Measurements from ENCODE around the gene HYI.
"Not testable (repeated sequence)": the region's sequence is repeated elsewhere in the genome, so short reads cannot be mapped to it uniquely, and the experiment has no call there.

Gene HYI

DNA sequence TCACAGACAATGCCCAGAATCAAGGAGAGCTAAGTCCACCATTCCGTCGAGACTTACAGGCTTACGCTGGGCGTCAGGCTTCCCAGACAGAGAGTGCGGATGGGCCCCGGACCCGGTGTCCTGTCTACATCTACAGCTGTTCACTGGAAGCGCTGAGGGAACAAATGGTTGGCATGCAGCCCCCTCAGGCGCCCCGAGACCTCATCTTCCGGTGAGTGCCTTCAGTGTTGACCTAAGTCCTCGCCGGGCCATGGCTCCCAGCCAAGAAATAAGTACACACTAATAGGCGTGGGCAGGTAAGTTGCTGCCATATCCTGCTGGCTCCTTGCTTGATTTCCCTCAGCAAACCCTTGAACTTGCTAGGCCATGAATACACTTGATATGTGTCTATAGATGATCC, 26.2 kb downstream of the HYI start:
- no peak for DNase-seq (ENCODE audit: low spot score)

DNA sequence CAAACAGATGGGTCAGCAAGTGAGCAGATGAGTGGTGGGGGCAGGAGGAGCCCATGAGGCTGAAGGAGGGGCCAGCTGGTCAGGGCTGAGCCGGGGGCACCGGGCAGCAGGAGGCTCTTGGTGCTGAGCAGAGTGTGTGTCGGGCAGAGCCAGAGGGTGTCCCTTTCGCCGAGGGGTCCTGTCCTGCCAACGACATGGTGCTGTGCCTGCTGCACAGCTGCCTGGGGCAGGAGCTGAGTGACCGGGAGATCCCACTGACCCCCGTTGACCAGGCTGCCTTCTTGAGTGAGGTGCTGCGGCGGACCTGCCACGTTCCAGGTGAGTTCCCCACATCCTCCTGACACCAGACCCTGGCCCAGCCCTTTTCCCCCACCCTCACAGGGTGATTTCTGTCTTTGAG, 27.5 kb downstream of the HYI start:
- no peak for DNase-seq (ENCODE audit: low spot score)

GRCh38 chr1:43425045-43425444, 28.7 kb downstream of the HYI start:
- no peak for DNase-seq (ENCODE audit: low spot score)

DNA sequence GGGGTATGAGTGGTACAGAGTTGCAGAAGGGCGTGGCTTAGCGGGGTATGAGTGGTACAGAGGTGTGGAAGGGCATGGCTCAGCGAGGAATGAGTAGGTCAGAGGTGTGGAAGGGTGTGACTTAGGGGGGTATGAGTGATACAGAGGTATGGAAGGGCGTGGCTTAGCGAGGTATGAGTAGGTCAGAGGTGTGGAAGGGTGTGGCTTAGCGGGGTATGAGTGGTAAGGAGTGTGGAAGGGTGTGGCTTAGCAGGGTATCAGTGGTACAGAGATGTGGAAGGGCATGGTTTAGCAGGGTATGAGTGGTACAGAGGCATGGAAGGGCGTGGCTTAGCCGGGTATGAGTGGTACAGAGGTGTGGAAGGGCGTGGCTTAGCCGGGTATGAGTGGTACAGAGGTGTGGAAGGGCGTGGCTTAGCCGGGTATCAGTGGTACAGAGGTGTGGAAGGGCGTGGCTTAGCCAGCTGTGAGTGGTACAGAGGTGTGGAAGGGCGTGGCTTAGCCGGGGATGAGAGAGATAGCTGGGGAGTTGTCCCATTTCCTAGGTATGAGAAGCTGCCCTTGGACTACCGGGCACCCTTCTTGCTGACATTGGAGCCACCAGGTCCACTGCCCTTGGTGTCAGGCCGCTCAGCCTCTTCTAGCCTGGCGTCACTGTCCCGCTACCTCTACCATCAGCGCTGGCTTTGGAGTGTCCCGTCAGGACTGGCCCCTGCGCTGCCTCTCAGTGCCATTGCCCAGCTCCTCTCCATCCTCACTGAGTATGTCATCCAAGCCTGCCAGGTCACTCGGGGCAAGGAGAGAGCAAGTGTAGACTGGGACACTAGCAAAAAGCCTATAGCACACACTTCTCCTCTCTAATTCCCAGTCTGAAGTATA, 29.8 kb downstream of the HYI start:
- DNase-seq (ENCODE audit: low spot score): no peak

- DNase-seq (ENCODE audit: low spot score): no peak
Measured at GRCh38 chr1:43422995-43423671, 30.6 kb downstream of the HYI start.

DNA sequence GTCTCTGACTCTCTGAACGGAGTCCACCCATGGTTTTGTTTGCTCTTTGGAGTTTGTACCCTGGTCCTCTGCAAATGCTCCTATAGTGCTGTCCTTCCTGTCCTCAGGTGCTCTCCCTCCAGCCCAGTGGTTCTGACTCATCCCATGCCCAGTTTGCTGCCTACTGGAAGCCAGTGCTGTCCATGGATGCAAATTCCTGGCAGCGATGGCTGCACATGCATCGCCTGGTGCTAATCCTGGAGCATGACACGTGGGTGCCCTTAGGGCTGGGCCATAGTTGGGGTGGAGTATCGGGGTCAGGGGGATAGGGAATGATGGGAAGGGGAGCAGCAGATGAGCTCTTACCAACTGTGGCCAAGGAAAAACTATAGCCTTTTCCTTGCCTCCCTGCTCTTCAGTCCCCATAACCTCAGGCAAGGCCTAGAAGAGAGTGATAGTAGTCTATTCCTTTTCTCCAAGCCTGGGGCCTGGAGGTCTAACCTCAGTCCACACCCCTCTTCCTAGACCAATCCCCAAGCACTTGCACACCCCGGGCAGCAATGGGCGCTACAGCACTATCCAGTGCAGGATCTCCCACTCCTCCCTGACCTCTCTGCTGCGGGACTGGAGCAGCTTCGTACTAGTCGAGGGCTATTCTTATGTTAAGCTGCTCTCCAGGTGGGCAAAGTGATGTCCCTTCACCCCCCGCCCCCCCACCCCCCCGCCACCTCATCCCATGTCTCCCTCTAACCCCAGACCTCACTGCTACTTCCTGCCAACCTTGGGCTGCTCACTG, 31.6 kb downstream of the HYI start:
- DNase-seq (ENCODE audit: low spot score): no peak

DNA sequence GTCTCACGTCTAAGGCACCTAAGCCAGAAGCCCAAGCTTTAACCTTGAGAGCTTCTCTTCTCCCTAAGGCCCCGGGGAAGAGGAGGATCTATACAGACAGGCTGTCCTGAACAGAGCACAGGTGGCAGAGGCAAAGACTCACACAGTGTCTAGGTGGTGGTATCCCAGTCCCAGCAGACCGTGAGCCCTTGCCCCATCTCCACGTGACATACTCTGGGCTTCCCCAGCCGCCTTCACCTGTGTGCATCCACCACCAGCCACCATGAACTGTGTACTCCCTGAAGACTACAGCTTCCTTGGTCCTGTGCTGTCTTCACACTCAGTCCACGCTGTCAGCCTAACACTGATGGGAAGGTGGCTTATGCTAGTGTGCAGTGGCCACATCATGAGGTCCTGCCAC, 32.3 kb downstream of the HYI start:
- no peak for DNase-seq (ENCODE audit: low spot score)

GRCh38 chr1:43420874-43421273, 32.9 kb downstream of the HYI start:
- DNase-seq (ENCODE audit: low spot score): no peak

- no peak for DNase-seq (ENCODE audit: low spot score)
Measured at GRCh38 chr1:43419627-43420425, 33.9 kb downstream of the HYI start.

GRCh38 chr1:43418858-43419257, 34.9 kb downstream of the HYI start:
- DNase-seq (ENCODE audit: low spot score): no peak

- DNase-seq (ENCODE audit: low spot score): no peak
Measured at GRCh38 chr1:43415901-43416300, 37.8 kb downstream of the HYI start.

GRCh38 chr1:43414634-43415223, 39.0 kb downstream of the HYI start:
- peak; percentile 39 for DNase-seq (ENCODE audit: low spot score)

- not testable (repeated sequence) for DNase-seq (ENCODE audit: low spot score)
Measured at GRCh38 chr1:43413426-43413825, 40.3 kb downstream of the HYI start.

- no peak for DNase-seq (ENCODE audit: low spot score)
Measured at GRCh38 chr1:43410571-43410970, 43.2 kb downstream of the HYI start.

DNA sequence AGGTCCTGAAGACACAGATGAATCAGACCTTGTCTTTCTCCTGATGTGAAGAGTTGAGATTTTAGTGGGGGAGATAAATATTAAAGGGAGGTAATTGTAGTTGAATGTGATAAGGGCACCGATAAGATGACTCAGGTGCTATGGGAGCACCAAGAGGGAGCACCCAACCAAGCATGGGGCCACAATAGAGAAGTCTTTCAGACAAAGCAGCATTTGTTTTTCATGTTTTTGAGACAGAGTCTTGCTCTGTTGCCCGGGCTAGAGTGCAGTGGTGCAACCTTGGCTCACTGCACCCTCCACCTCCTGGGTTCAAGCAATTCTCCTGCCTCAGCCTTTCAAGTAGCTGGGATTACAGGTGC, 47.9 kb downstream of the HYI start:
- no peak for DNase-seq (ENCODE audit: low spot score)

DNA sequence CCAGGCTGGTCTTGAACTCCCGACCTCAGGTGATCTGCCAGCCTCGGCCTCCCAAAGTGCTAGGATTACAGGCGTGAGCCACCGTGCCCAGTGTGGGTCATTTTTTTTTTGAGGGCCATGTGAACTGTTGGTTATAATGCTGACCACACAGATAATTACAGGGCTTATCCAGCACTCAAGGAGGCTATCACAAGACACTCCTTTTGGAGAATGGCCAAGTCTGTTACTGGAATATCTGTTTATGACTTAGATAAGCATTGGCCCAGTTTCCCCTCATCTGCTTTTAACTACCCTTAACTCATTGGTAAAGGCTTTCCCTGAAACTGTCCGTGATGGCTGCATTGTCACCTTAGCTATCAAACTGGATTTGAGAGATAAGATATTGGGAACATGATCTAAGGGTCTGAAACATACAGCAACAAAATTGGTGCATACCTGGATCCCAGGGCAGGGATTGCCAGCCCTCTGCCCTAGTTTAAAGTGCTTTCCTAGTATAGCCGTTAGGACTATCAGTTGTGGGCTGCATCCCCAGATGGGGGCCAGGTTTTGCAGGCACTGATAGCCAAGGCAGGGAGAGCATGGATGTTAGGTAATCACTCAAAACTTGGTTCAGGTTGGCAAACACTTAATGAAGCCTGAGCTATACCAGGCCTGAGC, 48.4 kb downstream of the HYI start:
- DNase-seq (ENCODE audit: low spot score): no peak

DNA sequence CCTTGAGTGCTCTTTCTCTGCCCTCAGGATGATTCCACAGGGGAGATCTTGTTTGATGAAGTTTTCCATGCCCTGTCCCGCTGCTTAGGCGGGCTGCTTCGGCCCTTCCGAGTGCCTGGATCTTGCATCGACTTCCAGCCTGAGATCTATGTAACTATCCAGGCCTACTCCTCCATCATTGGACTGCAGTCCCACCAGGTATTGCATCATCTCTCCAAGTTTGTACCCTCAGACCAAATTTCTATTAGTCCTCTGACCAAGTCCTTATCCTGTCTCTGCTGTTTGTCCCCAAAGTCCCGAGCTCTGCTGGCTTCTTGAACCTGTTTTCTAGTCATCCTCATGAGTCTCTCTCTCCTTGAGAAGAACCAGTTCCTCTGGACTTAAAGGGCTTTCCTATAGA, 49.4 kb downstream of the HYI start:
- DNase-seq (ENCODE audit: low spot score): no peak

- DNase-seq (ENCODE audit: low spot score): no peak
Measured at GRCh38 chr1:43402089-43402865, 51.5 kb downstream of the HYI start.

Data from Ammon's horn (tissue), 1 donor.